Skin epidermis (tissue), 12 donors: ENCODE data around the gene MAGI1.
"Not testable (repeated sequence)": the region's sequence is repeated elsewhere in the genome, so short reads cannot be mapped to it uniquely, and the experiment has no call there.

ENCODE experiments used
- H3K27ac ChIP-seq, 21 experiments: fragments of 200-600 bp; sonication (generic) in 11 of 21; one replicate each; pipeline ENCODE4 v1.5.0; 2020; ENCODE audit warnings: mild to moderate bottlenecking in 3 of 21, inconsistent platforms in 2 of 21, moderate library complexity in 2 of 21
- H3K4me3 ChIP-seq, 7 experiments: fragments of 200-600 bp; sonication (generic) in 2 of 7; one replicate each; pipeline ENCODE4 v1.5.0; 2020; ENCODE audit warnings: inconsistent platforms in 2 of 7, mild to moderate bottlenecking in 2 of 7, moderate library complexity in 1 of 7

MAGI1 gene

DNA sequence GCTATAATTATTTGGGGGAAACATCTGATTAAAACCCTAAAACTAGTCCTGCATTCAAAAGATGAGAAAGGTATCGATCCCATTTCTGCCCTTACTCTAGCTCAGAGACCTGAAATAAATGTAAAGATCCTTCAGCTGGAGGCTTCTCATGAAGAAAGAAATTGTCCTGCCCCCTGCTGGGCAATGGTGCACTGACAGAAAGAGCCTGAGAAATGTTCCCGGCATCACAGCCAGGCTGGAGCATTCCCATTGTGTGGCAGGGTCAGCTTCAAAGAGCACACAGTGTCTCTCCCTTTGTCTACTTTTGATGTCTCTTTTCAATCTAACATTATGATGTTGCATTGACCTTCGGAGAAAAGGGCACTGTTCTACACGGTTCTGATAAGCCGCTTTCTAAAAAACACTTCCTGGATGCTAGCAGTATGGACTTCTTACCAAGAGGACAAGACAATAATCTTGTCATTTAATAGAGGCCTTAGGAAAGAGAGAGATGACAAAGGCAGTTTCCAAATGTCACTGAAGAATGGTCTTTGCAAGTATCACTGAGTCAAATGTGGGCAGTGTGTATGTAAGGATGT is 287.5 kb downstream of the MAGI1 start:
- no peak overlapping the region for H3K27ac ChIP-seq
- H3K4me3 ChIP-seq: no peak overlapping the region

DNA sequence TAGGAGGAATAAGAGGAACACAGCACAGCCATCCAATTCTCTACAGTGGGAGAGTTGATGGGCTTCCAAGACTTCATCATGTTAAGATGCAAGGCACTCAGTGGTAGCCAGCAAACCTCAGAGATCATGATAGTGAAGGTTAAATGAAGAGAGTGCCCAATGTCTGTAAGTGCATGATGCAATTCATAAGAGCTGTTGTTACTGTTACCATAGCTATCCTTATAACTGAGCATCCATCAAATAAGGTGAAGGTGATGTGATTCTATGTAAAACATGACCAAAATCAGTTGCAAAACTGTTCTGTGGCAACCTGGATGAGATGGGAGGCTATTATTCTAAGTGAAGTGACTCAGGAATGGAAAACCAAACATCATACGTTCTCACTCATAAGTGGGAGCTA is 289.7 kb downstream of the MAGI1 start:
- H3K4me3 ChIP-seq: no peak overlapping the region

DNA sequence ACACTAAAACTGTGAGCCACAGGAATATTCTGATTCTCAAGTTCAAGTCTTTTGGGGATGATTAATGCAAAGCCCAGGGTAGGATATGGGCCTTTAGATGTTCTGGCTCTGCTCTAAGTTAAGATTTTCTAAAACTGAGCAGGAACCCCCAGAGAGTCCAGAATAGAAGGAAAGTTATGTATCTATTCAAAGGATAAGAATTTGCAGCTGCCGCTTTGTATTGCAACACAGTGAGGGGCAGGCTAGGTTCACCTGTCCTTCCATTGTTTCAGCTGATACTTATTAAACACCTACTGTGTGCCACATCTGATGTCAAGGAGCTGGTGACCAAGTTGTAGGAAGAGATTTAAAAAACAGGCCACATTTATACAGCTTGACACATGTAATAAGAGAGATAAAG is 290.4 kb downstream of the MAGI1 start:
- Histone ChIP-seq H3K4me3 (no peak overlapping the region), H3K27ac (no peak overlapping the region)

More for the DNA sequence above, 289.7 kb downstream of the MAGI1 start:
- H3K27ac ChIP-seq: no peak overlapping the region

DNA sequence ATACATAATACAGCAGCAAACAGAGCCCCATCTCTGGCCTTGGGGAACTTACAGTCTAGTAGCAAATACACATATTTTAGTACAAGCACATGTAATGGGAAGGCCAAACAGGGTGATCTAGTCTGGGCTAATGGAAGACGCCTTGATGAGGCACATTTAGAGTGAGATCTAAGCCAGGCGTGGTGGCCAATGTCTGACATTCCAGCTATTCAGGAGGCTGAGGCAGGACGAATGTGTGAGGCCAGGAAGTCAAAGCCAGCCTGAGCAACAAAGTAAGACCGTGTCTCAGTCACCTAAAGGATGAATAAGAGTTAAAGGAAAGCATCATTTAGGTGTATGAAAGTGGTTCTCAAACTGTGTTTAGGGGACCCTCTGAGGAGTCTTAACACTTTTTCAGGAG is 291.9 kb downstream of the MAGI1 start:
- no peak overlapping the region for H3K4me3 ChIP-seq
- no peak overlapping the region for H3K27ac ChIP-seq

DNA sequence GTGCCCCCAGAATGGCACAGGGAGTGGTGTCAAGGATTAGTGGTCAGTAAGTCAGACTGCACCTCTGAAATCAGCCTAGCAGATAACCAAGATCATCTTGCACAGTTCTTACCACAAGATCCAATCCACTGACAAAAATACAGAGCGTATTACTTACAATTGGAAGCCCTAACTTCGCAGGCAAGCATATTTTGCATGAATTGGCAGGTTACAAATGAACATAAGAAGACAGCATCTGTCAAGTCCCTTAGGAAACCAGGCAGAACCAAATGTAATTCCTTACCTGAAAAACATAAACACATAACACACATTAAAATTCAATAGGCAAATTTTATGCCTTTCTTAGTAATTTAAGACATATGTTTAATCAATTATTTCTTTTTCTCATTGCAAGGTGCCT is 293.4 kb downstream of the MAGI1 start:
- Histone ChIP-seq H3K27ac (no peak overlapping the region), H3K4me3 (no peak overlapping the region)

DNA sequence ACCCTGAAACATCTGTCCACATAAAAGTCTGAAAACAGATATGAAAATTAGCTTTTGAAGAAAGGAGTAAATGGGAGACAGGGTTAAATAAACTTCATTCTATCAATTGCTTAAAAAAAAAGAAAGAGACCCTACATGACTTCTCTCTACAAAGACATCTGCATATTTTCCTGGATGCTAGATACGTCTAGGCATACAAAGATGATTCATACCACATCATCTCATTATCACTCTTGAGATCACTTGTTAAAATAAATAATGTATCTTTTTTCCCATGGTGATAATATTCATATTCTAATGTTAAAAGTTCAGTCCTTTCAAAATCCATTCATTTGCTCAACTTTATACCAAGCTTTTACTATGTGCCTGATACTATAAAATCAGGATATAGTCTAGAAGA is 295.8 kb downstream of the MAGI1 start:
- H3K4me3 ChIP-seq: no peak overlapping the region
- no peak overlapping the region for H3K27ac ChIP-seq

DNA sequence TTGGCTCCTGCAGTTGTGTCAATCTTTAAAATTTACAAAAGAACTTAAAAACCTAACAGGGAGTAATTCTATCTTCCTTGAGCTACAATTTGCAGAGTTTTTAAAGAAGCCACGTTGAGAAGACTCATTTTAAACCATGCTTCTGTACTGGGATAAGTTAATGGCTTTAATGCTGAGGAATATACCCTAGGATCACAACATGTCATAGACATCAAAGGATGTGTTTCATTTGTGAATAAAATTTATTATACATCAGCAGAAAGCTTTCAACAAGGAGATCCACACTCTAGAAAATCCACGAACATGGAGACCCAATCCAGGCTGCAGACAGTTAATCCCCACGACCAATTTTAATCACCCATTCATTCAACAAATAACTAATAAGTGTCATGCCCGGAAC is 297.2 kb downstream of the MAGI1 start:
- no peak overlapping the region for H3K27ac ChIP-seq
- no peak overlapping the region for H3K4me3 ChIP-seq

DNA sequence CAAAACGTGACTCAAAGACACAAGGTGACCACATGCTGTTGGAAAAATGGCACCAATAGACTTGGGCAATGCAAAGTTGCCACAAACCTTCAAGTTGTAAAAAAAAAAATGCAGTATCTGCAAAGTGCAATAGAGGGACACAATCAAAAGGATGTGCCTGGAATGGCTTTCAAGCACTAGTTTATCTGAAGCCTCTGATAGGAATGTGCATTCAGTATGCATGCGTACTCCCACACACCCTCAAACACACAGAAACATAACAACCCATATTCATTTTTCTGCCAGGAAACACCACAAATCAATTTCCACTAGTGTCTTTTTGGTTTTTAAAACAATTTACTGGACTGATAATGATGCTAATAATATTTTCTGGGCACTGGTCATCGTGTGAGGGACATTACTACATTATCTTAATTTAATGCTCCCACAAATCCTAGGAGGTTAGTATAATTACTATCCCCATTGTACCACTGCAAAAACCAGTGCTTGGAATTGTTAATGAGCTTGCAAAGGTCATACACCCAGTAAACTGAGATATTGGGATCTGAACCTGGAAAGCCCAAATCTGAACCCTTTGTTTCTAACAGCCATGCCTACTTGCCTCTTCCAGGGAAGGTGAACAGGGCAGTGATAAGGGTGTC is 298.7 kb downstream of the MAGI1 start:
- Histone ChIP-seq H3K4me3 (no peak overlapping the region), H3K27ac (no peak overlapping the region)

DNA sequence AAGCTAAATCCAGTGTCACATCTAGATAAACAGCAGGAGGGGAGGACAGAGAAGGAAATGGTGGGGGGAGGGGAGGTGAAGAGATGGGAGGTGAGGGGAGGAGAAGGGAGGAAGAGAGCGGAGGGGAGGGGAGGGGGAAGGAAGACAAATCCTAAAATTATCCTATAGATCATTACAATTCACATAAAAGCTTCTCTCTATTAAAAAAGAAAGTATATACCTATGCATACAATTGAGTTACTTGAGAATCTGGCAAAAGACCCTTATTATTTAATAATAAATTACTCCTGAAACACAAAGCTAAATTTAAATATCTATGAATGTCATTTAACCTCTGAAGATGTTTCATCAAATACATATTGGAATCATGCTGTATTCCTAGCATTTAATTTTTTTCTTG is 303.9 kb downstream of the MAGI1 start:
- H3K27ac ChIP-seq: no peak overlapping the region
- H3K4me3 ChIP-seq: no peak overlapping the region

DNA sequence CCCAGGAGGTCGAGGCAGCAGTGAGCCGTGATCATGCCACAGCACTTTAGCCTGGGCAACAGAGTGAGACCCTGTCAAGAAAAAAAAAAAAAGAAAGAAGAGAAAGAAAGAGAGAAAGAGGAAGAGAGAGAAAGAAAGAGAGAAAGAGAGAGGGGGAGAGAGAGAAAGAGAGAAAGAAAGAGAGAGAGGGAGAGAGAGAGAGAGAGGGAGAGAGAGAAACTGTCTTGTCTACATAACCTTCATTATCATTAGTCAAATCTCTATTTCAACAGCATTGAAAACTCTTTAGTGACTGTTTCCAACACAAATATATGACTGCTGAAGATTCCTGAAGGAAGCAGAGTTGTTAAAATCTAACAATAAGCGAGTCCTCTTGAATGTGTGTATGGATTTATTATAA is 304.3 kb downstream of the MAGI1 start:
- Histone ChIP-seq H3K4me3 (no peak overlapping the region), H3K27ac (no peak overlapping the region)

DNA sequence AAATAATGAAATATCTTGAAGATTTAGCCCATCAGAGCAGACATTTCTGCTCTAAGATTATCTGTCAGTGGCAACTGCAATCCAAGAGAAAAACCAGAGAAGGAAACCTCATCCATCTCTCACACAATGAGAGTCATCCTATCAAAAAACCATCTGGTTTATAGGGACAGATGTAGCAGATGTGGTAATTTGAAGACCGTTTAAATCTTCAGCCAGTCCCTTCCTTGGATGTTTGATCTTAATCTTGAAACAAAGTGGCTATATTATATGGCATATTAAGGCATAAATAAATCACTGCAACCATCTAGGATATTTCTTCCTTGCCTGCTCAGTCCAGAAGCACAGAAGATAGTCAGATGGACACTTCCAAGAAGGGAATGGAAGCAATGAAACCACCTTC is 305.3 kb downstream of the MAGI1 start:
- H3K27ac ChIP-seq: no peak overlapping the region
- no peak overlapping the region for H3K4me3 ChIP-seq

DNA sequence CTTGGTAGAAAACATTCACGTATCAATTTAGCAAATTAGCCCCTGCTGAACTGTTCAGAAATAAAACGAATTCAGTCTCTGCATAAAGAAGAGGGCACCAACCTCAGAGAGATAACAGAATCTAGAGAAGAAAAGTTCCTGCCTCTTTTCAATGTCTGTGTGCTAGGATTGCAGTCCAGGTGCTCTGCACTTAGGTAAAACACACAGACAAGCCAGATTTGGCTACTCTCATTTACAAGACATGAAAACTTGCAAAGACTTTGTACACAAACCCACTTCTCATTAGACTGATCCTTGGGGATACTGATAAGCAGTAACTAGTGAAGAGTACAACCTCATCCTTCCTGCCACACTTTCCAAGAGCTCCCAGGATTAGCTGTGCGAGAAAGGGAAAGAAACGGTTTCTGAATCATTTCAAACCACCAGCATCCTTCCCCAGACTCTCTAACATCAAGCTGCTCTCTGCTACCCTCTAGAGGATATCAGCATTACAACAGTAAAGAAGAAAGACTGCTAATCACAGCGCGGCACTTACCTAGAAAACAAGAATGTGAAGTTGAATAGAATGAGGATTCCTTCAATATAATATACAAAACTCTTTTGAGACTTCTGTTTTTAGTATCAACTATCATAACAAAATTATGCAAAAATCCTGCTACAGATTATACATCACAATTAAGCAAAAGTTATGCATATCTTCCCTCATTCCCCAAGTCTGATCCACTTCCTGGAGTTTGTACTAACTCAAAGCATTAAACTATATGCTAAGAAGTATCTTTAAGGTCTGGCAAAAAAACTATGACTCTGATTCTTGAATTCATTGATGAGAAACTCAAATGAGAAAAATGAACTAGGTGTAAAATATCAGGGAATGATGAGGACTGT is 306.4 kb downstream of the MAGI1 start:
- Histone ChIP-seq H3K27ac (no peak overlapping the region), H3K4me3 (no peak overlapping the region)

DNA sequence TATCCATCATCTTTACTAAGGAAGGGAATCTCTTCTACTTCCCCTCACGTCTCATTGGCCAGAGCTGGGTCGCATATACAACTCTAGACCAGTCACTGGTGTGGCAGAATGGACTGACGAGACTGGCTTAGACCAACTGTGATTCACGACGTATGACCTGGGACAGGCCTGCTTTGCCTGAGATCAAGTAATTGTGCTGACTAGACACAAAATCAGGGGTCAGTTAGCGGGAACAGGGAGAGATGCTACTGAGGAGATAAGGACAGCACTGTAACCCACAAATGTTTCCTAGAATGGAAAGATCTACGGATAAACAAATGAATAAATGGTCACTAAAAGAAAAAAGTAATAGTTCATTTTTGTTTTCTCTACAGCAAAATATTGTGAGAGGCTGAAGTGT is 308.3 kb downstream of the MAGI1 start:
- Histone ChIP-seq H3K27ac (no peak overlapping the region), H3K4me3 (no peak overlapping the region)

DNA sequence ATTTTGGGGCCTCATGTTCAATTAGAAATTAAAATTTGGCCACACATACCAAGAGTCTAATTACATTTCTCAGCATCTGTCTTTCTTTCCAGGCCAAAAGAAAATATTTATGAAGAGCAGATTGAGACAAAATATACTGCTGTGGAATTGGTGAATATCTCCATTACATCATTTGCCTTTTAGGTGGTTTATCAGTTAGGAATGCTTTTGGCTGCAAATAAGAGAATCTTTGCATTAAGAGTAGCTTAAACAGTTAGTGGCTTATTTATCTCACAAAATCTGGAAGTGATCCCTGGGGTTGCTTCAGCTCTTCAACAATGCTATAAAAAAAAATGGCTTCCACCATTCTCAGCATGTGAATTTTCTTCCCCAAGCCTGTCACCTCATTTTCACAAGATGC is 308.7 kb downstream of the MAGI1 start:
- H3K4me3 ChIP-seq: no peak overlapping the region
- peak overlapping the region in 1 of 21 experiments; percentile 19 for H3K27ac ChIP-seq

DNA sequence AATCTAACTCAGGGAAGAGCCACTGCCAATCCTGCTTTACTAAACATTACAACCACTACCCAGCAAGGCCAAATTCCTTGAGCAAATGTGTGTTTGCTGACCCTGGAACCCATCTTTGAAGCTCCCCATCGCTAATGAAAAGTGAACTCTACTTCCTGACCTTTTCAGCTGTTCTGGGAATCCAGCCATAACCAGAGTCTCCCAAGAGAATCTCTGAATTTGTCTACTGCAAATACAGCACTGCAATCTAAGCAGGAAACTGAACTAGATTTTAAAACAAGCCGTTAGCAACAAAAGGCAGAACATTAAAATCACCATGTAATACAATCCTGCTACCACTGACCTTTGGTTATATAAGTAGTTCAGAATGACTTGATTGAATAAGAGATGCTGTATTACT is 309.2 kb downstream of the MAGI1 start:
- Histone ChIP-seq H3K27ac (peak overlapping the region in 1 of 21 experiments; percentile 19), H3K4me3 (no peak overlapping the region)

DNA sequence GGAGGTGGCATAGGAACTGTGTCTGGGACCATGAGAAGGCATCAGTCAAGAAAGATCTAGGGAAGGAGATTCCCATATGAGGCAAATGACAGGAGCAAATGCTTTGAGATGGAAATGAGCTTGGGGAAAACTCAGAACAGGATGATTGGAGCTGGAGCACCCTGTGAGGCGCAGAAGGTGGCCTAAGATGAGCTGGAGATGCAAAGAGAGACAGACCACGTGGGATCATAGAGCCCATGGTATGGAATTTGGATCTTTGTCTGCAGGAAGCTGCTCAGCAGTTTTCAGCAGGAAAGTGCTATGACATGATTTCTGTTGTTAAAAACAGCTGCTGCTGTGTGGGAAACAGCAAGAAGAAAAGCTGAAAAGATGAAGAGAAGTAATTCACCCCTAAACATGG is 310.6 kb downstream of the MAGI1 start:
- H3K27ac ChIP-seq: no peak overlapping the region

DNA sequence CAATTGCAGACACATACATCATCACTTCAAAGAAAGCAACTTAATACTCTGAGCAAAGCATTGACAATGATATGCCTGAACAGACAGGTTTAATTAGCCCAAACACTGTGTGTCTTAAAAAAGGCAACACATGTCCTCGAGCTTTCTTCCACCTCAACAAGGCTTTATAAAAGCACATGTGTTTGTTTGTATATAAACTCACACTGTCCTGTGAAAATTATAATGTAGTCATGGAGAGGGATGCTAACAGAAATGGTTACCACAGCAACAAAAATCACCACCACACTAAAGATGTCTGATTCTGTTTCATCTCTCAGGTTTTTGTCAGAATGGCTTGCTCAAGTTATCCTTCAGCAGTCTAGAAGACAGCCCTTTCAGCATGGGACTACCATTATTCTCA is 314.7 kb downstream of the MAGI1 start:
- no peak overlapping the region for H3K27ac ChIP-seq
- H3K4me3 ChIP-seq: no peak overlapping the region

More for the DNA sequence above, 310.6 kb downstream of the MAGI1 start:
- H3K4me3 ChIP-seq: no peak overlapping the region

DNA sequence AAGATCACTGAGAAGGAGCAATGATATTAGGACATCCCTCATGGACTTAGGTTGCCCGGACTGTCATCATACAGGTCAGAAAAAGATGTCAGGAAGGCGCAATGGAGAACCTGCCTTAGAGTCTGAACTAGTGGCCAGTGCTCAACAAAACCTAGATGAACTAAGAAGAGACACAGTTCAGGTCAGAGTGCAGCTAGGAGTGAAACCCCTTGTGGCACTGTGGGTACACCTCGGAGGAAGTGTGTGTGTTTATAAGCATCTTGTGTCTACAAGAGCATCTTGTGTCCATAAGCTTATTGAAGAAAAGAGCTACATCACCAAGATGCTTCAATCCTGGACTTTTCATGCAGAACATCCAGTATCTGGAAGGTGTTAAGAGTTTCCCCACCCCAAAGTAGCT is 315.7 kb downstream of the MAGI1 start:
- Histone ChIP-seq H3K4me3 (no peak overlapping the region), H3K27ac (no peak overlapping the region)

DNA sequence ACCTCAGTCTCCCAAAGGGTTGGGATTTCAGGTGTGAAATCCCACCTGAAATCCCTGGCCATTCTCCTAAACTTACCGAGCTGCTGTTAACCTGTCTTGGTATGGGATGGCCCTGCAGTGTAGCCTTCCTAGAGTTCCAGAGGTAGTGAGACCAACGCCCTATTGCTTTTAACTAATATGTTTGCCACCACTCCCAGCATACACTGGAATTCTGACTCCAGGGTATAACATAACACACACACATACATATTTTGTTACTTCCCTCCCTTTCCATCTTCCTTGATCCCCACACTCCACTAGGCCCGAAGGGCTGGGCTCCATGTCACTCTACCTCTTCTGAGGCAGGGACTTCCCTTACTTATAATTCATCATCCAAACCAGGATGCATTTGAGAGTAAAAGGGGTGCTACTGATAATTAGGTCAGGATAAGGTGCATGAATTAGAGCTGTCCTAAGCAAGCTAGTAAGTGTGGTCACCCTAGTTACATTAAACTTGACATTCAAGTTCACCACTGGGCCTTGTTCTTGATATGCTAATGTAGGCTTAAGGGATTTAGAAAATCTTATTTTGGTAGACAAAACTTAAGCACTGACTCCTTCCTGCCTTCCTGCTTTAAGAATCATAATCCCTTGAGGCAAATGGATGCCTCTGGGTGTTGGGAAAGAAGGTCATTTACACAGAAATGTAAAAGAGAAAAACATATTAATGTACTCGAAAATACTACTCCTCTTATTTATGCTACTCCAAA is 317.6 kb downstream of the MAGI1 start:
- Histone ChIP-seq H3K27ac (no peak overlapping the region), H3K4me3 (no peak overlapping the region)

DNA sequence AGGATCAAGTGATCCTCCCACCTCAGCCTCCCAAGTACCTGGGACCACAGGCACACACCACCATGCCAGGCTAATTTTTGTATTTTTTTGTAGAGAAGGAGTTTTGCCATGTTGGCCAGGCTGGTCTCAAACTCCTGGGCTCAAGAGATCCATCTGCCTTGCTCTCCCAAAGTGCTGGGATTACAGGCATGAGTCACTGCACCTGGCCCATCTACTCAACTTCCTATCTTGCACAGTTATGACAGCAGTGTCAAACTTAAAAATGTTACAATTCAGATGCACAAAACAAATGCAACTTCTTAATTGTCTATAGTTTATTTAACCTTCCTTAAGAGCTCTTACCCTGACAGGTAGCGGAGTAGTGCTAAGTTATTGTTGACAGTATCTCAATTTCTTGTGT is 319.1 kb downstream of the MAGI1 start:
- H3K4me3 ChIP-seq, H3K27ac ChIP-seq: not testable (repeated sequence)
